PC-3 (cell line): ENCODE data around the gene MAST4.

ENCODE experiments used
- EZH2 ChIP-seq: fragments of 300-600 bp; sonication (generic); IDR thresholded peaks from one replicate; pipeline ENCODE4 v1.6.1; 2017; ENCODE audit warnings: antibody characterized with exemption, mild to moderate bottlenecking, low read length; ENCODE audit not compliant: unreplicated experiment
- EZH2phosphoT487 ChIP-seq: fragments of 300-600 bp; sonication (generic); IDR thresholded peaks from 2 replicates; pipeline ENCODE4 v1.6.1; 2018; ENCODE audit warnings: mild to moderate bottlenecking, antibody characterized with exemption, low read length, borderline replicate concordance
- TF ChIP-seq, protein P1 (sequence below): fragments of 300-600 bp; sonication (generic); conservative IDR thresholded peaks from 2 replicates; pipeline ENCODE4 v1.5.1; 2017; ENCODE audit warnings: antibody characterized with exemption, low read depth, mild to moderate bottlenecking, low read length

DNA sequence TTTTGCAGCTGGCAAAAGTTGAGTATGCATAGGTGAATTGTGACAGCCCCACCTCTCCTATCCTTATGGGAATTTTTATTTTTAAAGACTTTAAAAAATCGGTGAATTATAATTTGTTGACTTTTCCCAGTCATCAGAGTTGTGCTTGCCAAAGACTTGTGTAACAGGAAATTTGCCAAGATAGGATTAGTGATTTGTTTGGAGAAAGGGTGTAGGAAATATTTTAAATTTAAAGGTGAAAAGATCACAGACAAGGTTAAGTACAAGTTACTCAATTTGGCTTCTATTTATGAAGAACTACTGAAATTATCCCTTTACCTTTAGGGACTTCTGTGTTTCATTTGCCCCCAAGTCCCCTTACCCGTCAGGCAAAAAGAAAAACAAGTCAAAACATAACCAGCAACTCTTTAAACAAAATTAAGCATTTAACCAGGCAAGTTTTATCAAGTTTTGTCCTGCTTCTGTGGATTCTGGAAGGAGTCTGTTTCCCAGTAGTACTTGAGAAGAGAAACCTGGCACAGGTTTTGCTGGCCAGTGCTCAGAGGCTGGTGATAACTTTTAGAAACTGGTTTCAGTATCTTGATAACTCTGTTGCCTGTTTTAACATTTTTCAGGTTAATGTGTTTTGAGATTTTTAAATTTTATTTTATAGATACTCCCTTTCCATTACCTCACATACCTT lies 285.4 kb downstream of the MAST4 start:
- TF ChIP-seq EZH2phosphoT487 (no peak), EZH2 (no peak)
- TF ChIP-seq, protein P1, sequence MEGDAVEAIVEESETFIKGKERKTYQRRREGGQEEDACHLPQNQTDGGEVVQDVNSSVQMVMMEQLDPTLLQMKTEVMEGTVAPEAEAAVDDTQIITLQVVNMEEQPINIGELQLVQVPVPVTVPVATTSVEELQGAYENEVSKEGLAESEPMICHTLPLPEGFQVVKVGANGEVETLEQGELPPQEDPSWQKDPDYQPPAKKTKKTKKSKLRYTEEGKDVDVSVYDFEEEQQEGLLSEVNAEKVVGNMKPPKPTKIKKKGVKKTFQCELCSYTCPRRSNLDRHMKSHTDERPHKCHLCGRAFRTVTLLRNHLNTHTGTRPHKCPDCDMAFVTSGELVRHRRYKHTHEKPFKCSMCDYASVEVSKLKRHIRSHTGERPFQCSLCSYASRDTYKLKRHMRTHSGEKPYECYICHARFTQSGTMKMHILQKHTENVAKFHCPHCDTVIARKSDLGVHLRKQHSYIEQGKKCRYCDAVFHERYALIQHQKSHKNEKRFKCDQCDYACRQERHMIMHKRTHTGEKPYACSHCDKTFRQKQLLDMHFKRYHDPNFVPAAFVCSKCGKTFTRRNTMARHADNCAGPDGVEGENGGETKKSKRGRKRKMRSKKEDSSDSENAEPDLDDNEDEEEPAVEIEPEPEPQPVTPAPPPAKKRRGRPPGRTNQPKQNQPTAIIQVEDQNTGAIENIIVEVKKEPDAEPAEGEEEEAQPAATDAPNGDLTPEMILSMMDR = no peak
